Epithelial cell of esophagus (primary cell): ENCODE results near the gene AFAP1L2.
"Not testable (repeated sequence)": the region's sequence is repeated elsewhere in the genome, so short reads cannot be mapped to it uniquely, and the experiment has no call there.

ENCODE experiments used
- DNase-seq: peaks from one replicate; pipeline ENCODE4 v3.0.0; 2010; ENCODE audit warnings: low read depth
- H3K4me3 ChIP-seq: 2 replicates; pipeline ENCODE4 v1.5.1; 2011; ENCODE audit warnings: mild to moderate bottlenecking, low read length, control low read depth
- TF ChIP-seq, protein P1 (sequence below): IDR thresholded peaks from 2 replicates; pipeline ENCODE4 v1.5.1; 2011; ENCODE audit warnings: low read depth, mild to moderate bottlenecking, low read length, control low read depth, inconsistent platforms; ENCODE audit not compliant: insufficient read depth; ENCODE audit errors: missing control alignments

AFAP1L2 gene

DNA sequence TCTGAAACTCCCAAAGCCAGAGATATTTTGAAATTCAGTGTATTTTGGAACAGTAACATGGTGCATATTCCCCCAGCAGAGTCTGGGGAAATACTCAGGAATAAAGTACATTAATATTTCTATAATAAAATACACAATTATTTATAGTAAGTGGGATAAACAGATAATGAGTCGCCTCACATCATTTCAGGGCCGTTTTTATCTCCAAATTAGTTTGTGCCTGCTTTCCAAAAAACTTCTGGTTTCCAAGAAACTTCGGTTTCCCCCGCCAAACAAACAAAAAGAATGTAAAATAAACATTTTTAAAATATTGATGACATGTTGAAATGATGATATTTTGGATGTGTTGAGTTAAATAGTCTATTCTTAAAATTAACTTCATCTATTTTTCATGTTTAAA lies 48.2 kb downstream of the AFAP1L2 start:
- no peak for DNase-seq
- TF ChIP-seq, protein P1, sequence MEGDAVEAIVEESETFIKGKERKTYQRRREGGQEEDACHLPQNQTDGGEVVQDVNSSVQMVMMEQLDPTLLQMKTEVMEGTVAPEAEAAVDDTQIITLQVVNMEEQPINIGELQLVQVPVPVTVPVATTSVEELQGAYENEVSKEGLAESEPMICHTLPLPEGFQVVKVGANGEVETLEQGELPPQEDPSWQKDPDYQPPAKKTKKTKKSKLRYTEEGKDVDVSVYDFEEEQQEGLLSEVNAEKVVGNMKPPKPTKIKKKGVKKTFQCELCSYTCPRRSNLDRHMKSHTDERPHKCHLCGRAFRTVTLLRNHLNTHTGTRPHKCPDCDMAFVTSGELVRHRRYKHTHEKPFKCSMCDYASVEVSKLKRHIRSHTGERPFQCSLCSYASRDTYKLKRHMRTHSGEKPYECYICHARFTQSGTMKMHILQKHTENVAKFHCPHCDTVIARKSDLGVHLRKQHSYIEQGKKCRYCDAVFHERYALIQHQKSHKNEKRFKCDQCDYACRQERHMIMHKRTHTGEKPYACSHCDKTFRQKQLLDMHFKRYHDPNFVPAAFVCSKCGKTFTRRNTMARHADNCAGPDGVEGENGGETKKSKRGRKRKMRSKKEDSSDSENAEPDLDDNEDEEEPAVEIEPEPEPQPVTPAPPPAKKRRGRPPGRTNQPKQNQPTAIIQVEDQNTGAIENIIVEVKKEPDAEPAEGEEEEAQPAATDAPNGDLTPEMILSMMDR, result no peak
- H3K4me3 ChIP-seq, result no peak overlapping the region

- DNase-seq, result no peak
- TF ChIP-seq, protein P1, result no peak
- no peak overlapping the region for H3K4me3 ChIP-seq
Measured at GRCh38 chr10:114353383-114353782, 50.9 kb downstream of the AFAP1L2 start.

GRCh38 chr10:114352653-114353298 lies 51.5 kb downstream of the AFAP1L2 start:
- TF ChIP-seq, protein P1, result no peak
- no peak overlapping the region for H3K4me3 ChIP-seq
- no peak for DNase-seq

DNA sequence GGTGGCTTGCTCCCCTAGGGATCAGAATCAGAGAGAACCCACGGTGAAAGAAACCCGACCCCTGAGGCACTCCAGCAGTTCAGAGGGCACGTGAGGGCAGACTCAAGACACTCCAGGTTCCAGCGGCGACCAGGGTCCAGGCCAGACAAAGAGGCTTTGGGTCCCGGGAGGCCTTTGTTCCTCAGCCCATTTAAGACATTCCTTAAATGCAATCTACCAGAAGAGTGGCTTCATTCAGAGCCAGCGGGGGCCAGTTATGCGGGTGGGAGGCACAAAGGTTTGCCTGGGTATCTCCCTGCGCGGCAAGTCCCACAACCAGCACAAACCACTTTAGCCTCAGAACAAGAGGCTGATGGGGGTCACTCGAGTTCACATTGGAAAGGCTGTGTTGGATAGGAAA lies 53.6 kb downstream of the AFAP1L2 start:
- H3K4me3 ChIP-seq, result no peak overlapping the region
- no peak for DNase-seq
- TF ChIP-seq, protein P1, result no peak

DNA sequence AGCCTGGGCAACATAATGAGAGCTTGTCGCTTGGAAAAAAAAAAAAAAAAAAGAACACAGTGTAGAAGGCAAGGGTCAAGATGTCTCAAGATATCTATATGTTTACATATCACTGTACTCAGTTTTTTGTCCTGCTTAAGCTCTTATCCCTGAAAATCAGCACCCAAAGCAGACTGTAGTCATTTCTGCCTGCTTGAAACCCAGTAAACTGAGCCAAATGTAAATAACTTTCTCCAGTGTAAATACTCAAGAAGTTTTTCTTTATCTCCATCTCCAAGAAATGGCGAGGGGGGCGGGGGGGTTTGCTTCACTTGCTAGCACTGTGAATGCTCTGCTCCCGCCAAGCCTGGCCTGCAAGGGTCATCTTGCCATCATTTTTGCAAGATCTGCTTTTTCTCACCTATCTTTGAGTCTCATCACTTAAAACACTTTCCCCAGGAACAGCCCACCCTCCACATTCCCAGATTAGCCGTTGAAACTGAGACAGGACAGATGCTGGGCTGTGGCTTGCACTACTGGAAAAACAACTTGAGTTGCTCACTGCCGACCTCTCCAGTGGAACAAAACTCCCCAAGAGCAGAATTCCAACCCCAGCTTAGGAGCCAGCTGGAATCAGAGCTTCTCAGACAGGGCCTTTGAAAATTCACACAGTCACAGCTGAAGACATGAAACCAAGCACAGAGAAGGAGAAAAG lies 54.6 kb downstream of the AFAP1L2 start:
- TF ChIP-seq, protein P1, result no peak
- no peak overlapping the region for H3K4me3 ChIP-seq
- DNase-seq, result peak; percentile 32

DNA sequence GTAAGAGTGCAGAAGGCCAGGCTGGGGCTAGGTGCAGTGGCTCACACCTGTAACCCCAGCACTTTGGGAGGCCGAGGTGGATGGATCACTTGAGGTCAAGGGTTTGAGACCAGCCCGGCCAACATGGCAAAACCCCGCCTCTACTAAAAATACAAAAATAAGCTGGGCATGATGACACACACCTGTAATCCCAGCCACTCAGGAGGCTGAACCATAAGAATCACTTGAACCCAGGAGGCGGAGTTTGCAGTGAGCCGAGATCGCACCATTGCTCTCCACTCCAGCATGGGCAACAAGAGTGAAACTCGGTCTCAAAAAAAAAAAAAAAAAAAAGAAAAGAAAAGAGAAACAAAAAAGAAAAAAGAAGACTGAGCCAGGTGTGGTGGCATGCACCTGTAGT lies 55.2 kb downstream of the AFAP1L2 start:
- not testable (repeated sequence) for H3K4me3 ChIP-seq, DNase-seq

DNA sequence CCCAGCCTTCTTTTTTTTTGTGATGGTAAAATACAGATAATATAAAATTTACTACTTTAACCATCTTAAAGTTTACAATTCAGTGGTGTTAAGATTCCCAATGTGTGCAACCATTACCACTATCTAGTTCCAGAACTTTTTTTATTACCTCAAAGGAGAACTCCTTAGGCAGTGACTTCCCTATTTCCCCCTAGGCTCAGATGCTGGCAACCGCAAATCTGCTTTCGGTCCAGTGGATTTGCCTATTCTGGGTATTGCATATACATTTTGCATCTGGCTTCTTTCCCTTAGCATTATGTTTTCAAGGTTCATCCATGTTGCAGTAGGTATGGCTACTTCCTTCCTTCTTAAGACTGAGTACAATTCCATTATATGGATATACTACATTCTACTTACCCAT lies 56.5 kb downstream of the AFAP1L2 start:
- TF ChIP-seq, protein P1, result no peak
- no peak for DNase-seq
- no peak overlapping the region for H3K4me3 ChIP-seq
